GM12874 (cell line): Measurements from ENCODE around the gene MYBPHL.

Source experiments
- TF ChIP-seq, protein P1 (sequence below): IDR thresholded peaks from 2 replicates; pipeline ENCODE4 v1.5.1; 2011; ENCODE audit warnings: low read depth, mild to moderate bottlenecking, control low read depth, low read length, moderate library complexity; ENCODE audit not compliant: insufficient read depth

The MYBPHL gene, protein sequence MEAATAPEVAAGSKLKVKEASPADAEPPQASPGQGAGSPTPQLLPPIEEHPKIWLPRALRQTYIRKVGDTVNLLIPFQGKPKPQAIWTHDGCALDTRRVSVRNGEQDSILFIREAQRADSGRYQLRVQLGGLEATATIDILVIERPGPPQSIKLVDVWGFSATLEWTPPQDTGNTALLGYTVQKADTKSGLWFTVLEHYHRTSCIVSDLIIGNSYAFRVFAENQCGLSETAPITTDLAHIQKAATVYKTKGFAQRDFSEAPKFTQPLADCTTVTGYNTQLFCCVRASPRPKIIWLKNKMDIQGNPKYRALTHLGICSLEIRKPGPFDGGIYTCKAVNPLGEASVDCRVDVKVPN

DNA sequence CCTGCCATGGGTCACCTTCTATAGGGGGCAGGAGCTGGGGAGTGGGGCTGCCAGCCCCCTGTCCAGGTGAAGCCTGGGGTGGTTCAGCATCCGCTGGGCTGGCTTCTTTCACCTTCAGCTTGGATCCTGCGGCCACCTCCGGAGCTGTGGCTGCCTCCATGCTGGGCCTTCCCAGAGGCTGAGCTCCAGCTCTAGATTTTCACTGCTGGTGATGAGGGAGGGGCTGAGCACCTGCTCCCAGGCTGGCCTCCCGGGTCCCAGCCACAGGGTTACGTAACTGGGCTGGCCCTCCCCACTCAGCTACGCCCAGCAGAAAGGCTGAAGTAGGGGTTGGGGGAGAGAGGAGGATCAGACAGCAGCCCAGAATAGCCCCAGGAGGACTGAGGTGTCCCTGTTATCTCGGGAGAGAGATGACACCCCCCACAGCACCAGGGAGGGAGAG, at the start of gene MYBPHL:
TSS of gene MYBPHL (minus strand) at position 180 of the 442 bp plus-strand sequence. CDS start at position 160, 20 bp downstream.
- TF ChIP-seq, protein P1, sequence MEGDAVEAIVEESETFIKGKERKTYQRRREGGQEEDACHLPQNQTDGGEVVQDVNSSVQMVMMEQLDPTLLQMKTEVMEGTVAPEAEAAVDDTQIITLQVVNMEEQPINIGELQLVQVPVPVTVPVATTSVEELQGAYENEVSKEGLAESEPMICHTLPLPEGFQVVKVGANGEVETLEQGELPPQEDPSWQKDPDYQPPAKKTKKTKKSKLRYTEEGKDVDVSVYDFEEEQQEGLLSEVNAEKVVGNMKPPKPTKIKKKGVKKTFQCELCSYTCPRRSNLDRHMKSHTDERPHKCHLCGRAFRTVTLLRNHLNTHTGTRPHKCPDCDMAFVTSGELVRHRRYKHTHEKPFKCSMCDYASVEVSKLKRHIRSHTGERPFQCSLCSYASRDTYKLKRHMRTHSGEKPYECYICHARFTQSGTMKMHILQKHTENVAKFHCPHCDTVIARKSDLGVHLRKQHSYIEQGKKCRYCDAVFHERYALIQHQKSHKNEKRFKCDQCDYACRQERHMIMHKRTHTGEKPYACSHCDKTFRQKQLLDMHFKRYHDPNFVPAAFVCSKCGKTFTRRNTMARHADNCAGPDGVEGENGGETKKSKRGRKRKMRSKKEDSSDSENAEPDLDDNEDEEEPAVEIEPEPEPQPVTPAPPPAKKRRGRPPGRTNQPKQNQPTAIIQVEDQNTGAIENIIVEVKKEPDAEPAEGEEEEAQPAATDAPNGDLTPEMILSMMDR: no peak

DNA sequence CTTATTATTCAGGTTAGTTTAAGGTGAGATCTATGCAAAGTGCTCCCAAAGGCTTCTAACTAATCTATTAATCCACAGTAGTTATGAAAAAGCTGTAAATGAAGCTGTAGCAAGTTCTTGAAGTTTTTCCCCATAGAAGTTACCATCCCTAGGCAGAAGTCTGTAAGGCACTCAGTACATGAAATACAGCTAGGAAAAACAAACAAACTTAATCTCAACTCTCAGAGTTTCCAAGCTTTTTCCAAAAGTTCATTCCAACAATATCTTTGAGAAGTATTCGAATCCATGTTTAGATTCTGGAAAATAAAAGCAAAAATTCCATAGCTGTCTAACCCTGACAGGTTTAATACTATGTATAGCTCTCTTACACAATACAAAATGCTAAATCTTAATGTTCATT, 49.7 kb upstream of the MYBPHL start:
- TF ChIP-seq, protein P1: no peak

DNA sequence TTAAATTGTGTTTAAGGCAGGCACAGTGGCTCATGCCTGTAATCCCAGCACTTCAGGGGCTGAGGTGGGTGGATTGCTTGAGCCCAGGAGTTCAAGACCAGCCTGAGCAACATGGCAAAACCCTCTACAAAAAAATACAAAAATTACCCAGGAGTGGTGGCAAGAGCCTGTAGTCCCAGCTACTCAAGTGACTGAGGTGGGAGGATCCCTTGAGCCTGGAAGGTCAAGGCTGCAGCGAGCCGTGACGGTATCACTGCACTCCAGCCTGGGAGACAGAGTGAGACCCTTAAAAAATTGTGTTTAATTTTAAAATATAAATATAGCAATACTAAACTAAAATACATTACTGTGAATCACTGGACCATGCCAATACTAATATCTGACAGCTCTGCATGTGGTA, 48.1 kb upstream of the MYBPHL start:
- TF ChIP-seq, protein P1: no peak

DNA sequence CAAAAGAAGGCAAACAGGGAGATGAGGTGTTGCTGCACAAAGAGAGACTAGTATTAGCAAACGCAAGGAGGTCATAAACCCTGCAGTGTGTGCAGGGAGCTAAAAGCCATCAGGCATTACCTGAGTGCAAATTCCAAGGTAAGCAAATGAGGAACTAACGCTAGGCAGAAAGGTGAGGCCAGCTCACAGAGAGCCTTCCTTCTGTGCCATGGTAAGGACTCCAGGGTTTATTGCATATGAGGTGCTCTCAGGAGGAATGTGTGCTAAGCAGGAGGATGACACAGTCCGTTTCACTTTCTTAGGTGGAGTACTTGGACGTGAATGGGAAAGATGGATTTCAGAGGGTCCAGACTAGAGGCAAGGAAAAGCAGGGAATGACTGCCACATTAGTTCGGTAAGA, 44.6 kb upstream of the MYBPHL start:
- TF ChIP-seq, protein P1: no peak

DNA sequence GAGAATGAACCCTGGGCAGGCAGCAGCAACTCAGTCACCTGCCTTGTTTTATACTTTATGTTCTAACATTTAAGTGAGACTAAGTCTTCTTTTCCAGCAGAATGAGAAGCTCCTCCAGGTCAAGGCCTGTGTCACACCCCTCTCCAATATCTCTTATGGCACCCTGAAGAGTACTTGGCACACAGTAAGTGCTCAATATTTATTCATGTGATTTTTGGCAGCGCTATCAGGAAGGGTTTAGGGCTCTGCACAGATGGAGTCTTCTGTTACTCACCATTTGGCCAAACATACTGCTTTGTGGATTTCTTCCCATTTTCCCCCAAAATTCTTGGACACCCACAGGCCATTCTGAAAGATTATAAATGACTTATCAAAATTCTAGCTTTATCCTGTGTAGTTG, 43.8 kb upstream of the MYBPHL start:
- TF ChIP-seq, protein P1: no peak

DNA sequence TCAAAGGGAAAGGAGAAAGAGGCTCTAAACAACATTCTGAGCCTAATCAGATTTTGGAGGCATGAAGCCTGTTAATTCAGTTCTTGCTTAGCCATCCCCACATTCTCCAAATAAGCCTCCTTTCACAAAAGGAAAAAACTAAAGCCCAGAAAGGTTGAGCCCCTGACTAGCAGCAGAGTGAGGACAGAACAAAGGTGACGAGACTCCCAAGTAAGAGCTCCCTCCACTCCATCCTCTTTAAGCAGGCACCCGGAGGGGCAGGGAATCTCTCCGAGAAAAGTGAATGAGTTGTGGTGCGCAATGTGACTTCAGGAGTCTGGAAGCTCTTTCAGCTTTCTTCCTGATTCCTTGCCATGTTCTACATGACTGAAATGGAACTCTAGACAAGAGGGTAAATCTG, 43.4 kb upstream of the MYBPHL start:
- TF ChIP-seq, protein P1: no peak

DNA sequence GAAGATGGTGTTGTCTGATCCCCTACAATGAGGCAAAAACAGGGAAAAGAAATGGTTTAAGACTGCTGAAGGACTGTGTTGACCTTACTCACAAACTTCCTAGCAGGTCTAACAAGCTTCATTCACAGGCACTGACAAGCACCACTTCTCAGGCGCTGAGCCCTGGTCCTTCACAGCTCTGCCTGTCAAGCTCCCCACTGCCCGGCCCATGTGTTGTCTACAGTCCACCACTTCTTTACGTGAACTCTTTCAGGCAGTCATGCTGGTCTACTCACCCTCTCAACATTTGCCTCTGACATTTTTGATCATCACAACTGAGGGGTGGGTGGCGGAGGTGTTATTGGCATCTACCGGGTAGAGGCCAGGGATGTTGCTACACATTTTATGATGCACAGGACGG, 40.7 kb upstream of the MYBPHL start:
- TF ChIP-seq, protein P1: no peak
